ENCODE data around the gene GFOD2. TPM values are rescaled to one million over a fixed set of nuclear protein-coding genes. Genes with fewer than 3 reads are reported as not detected.

GFOD2 gene
- total and polyA plus RNA-seq, 7 donors: 8.0 to 17.3 (median 11.3) TPM

GRCh38 chr16:67647111-67647651 lies 71.9 kb downstream of the GFOD2 start:
- Histone ChIP-seq H3K4me3 (no peak overlapping the region), H3K27me3 (ENCODE audit: insufficient read depth in 3 of 3, low read length in 2 of 3) (peaks cover 0 to 66% (median 25%) of the 10 kb centered on the region in 3 donors), H3K9me3 (no peaks in the 10 kb centered on the region), H3K36me3 (ENCODE audit: insufficient read depth in 1 of 2, low read depth in 1 of 2) (no peaks in the 10 kb centered on the region), H3K27ac (no peak overlapping the region), H3K4me1 (peaks cover 6% of the 10 kb centered on the region)
- WGBS, 3 donors: 71 to 78% (median 73%) methylated on average over 15 of the region's 15 CpGs
- intact Hi-C loops (cut with DNase I): no loop called here
- DNase-seq: peak in 1 of 2 donors; percentile 26
- ATAC-seq: no peak
- TF ChIP-seq, protein P1, sequence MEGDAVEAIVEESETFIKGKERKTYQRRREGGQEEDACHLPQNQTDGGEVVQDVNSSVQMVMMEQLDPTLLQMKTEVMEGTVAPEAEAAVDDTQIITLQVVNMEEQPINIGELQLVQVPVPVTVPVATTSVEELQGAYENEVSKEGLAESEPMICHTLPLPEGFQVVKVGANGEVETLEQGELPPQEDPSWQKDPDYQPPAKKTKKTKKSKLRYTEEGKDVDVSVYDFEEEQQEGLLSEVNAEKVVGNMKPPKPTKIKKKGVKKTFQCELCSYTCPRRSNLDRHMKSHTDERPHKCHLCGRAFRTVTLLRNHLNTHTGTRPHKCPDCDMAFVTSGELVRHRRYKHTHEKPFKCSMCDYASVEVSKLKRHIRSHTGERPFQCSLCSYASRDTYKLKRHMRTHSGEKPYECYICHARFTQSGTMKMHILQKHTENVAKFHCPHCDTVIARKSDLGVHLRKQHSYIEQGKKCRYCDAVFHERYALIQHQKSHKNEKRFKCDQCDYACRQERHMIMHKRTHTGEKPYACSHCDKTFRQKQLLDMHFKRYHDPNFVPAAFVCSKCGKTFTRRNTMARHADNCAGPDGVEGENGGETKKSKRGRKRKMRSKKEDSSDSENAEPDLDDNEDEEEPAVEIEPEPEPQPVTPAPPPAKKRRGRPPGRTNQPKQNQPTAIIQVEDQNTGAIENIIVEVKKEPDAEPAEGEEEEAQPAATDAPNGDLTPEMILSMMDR (IDR thresholded peaks at IDR 0.05): no peak

DNA sequence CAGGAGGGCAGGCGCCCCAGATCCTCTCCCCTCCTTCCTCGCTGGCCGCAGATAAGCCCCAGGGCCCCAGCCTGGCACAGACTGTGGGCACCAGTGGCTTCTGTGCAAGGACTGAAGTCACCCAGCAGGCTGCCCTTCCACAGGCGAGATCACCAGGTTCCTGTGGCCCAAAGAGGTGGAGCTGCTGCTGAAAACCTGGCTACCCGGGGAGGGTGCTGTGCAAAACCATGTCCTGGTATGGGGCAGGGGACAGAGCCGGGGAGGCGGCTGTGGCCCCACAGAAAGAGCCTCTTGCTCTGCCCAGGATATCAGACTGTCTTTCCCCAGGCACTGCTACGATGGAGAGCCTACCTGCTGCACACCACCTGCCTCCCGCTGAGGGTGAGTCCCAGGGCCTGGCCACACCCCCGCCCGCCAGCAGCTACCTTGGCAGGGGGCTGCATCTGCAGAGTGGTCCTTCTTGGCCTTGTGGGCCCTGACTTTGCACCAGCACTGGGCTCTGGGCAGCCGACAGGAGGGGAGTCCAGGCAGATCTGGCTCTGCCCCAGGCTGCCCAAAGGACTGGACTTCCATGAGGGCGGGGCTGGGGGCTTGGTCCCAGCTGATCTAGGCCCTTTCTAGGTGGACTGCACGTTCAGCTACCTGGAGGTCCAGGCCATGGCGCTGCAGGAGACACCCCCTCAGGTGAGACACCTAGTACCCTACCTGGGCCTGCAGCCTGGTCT lies 73.6 kb downstream of the GFOD2 start:
- H3K27me3 ChIP-seq (ENCODE audit: insufficient read depth in 3 of 3, low read length in 2 of 3): peaks cover 0 to 53% (median 17%) of the 10 kb centered on the region in 3 donors
- intact Hi-C loops (cut with DNase I): loop anchor here in 1 of 2 donors (2.0 kb wide), 1 partner anchor 99 kb away; no protein-coding TSS in a partner anchor
- H3K27ac ChIP-seq: no peak overlapping the region
- ATAC-seq (no peak), DNase-seq (peak in 1 of 2 donors; percentile 45)
- no peaks in the 10 kb centered on the region for H3K36me3 ChIP-seq (ENCODE audit: insufficient read depth in 1 of 2, low read depth in 1 of 2)
- peak overlapping the region; percentile 60 for H3K4me3 ChIP-seq
- H3K9me3 ChIP-seq: no peaks in the 10 kb centered on the region
- WGBS, 3 donors: 83 to 91% (median 87%) methylated on average over 11 to 15 of the region's 15 CpGs
- H3K4me1 ChIP-seq: peaks cover 15% of the 10 kb centered on the region
- TF ChIP-seq, protein P1 (IDR thresholded peaks at IDR 0.05): no peak

DNA sequence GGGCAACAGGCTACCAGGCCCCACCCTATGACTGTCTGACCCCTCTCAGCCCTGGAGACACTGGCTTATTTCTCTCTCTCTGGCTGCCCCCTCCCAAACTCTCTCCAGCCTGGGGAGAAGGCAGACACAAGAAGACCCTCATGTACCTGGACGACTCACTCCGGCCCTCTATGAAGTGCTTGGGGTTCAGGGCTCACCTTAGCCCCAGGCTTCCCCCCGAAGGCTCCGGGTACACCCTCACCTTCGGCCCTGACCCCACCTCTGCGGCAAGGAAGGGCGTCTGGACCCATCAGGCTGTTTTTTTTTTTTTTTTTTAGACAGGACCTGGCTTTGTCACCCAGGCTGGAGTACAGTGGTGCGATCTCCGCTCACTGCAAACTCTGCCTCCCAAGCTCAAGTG lies 75.1 kb downstream of the GFOD2 start:
- Histone ChIP-seq H3K4me1 (peaks cover 24% of the 10 kb centered on the region), H3K27me3 (ENCODE audit: insufficient read depth in 3 of 3, low read length in 2 of 3) (peaks cover 0 to 41% (median 12%) of the 10 kb centered on the region in 3 donors), H3K9me3 (no peaks in the 10 kb centered on the region), H3K4me3 (no peak overlapping the region), H3K27ac (no peak overlapping the region), H3K36me3 (ENCODE audit: insufficient read depth in 1 of 2, low read depth in 1 of 2) (peaks cover 0 to 3% of the 10 kb centered on the region in 2 donors)
- DNase-seq (no peak), ATAC-seq (no peak)
- 92 to 97% (median 93%) methylated on average over 7 to 9 of the region's 9 CpGs for WGBS, 3 donors
- TF ChIP-seq, protein P1 (IDR thresholded peaks at IDR 0.05): no peak
- intact Hi-C loops (cut with DNase I): loop anchor here (2.0 to 5.0 kb wide), 3 partner anchors 82 to 97 kb away; partner anchors contain the start of gene CTCF (in 2 of the 2)

GRCh38 chr16:67641779-67642708 lies 77.1 kb downstream of the GFOD2 start:
- peaks cover 10 to 23% of the 10 kb centered on the region in 2 donors for H3K36me3 ChIP-seq (ENCODE audit: insufficient read depth in 1 of 2, low read depth in 1 of 2)
- DNase-seq (peak; percentile 64 to 87), ATAC-seq (peak; percentile 85 to 94 (median 91))
- H3K4me1 ChIP-seq: peaks cover 24% of the 10 kb centered on the region
- peak overlapping the region; percentile 83 for H3K27ac ChIP-seq
- H3K9me3 ChIP-seq: no peaks in the 10 kb centered on the region
- no peak overlapping the region for H3K4me3 ChIP-seq
- H3K27me3 ChIP-seq (ENCODE audit: insufficient read depth in 3 of 3, low read length in 2 of 3): peaks cover 0 to 21% (median 2%) of the 10 kb centered on the region in 3 donors
- TF ChIP-seq, protein P1 (IDR thresholded peaks at IDR 0.05): no peak
- intact Hi-C loops (cut with DNase I): loop anchor here (5.0 kb wide), 2 partner anchors 80 to 95 kb away; partner anchors contain the start of gene CTCF (in 2 of the 2)
- WGBS, 3 donors: 26 to 37% (median 30%) methylated on average over 10 of the region's 10 CpGs

All from psoas muscle (tissue), 8 donors.